SK-N-SH (cell line): Measurements from ENCODE around the gene KRT20. TPM values are rescaled to one million over a fixed set of nuclear protein-coding genes. Genes with fewer than 3 reads are reported as not detected.

Experiments
- CTCF ChIA-PET: fragments of 300-600, 350-600 bp; formaldehyde crosslinking; extraction: SDS; loops from one replicate; lab custom pipeline; 2021; lab: Yijun Ruan, JAX
- POLR2A ChIA-PET: fragments of 350-600 bp; sonication (Branson Sonifier 250); formaldehyde crosslinking; extraction: SDS; loops from one replicate; lab custom pipeline; 2020; ENCODE audit warnings: antibody characterized with exemption, inconsistent platforms; lab: Yijun Ruan, JAX
- DNase-seq: peaks from one replicate; pipeline ENCODE4 v3.0.0; 2012
- H2AFZ ChIP-seq: fragments of 200-600 bp; sonication (generic); 2 replicates; pipeline ENCODE4 v1.8.1; 2016; ENCODE audit warnings: antibody characterized with exemption, mild to moderate bottlenecking, low read depth
- H3F3A ChIP-seq: fragments of 200-600 bp; sonication (generic); replicated peaks from 2 replicates; pipeline ENCODE3; 2016; ENCODE audit warnings: antibody characterized with exemption, mild to moderate bottlenecking; ENCODE audit not compliant: insufficient read depth
- H3K27ac ChIP-seq, 2 experiments: fragments of 200-500 bp in 1 of 2; fragments of 200-600 bp in 1 of 2; sonication (Bioruptor generic) in 1 of 2; sonication (generic), shearing (Covaris generic) in 1 of 2; 2 replicates each; pipeline versions ENCODE4 v1.5.1 to v1.6.1; 2014 to 2016; ENCODE audit warnings: low read depth in 2 of 2, inconsistent platforms in 1 of 2, low read length in 1 of 2, mild to moderate bottlenecking in 1 of 2, mixed read lengths in 1 of 2
- H3K27me3 ChIP-seq: fragments of 200-600 bp; sonication (generic), shearing (Covaris generic); 2 replicates; pipeline ENCODE4 v1.6.1; 2016; ENCODE audit warnings: mixed run types; ENCODE audit not compliant: insufficient read depth
- H3K36me3 ChIP-seq, 2 experiments: fragments of 200-500 bp in 1 of 2; fragments of 200-600 bp in 1 of 2; sonication (Bioruptor generic) in 1 of 2; sonication (generic) in 1 of 2; replicated peaks in 1 of 2; 2 replicates each; pipeline versions ENCODE3 to v1.5.1; 2014 to 2016; ENCODE audit warnings: low read length in 1 of 2, mild to moderate bottlenecking in 1 of 2; ENCODE audit not compliant: insufficient read depth in 2 of 2, control insufficient read depth in 1 of 2
- H3K4me1 ChIP-seq, 2 experiments: fragments of 200-500 bp in 1 of 2; fragments of 200-600 bp in 1 of 2; sonication (Bioruptor generic) in 1 of 2; sonication (generic), shearing (Covaris generic) in 1 of 2; 2 replicates each; pipeline versions ENCODE4 v1.5.1 to v1.6.1; 2014 to 2016; ENCODE audit warnings: low read depth in 1 of 2, low read length in 1 of 2, mixed run types in 1 of 2; ENCODE audit not compliant: insufficient read depth in 2 of 2, control insufficient read depth in 1 of 2
- H3K4me2 ChIP-seq: fragments of 200-600 bp; sonication (generic), shearing (Covaris generic); 2 replicates; pipeline ENCODE4 v1.6.1; 2017; ENCODE audit warnings: mixed run types
- H3K4me3 ChIP-seq, 2 experiments: fragments of 200-500 bp in 1 of 2; fragments of 200-600 bp in 1 of 2; sonication (Bioruptor generic) in 1 of 2; sonication (generic), shearing (Covaris generic) in 1 of 2; 2 replicates each; pipeline versions ENCODE4 v1.5.1 to v1.8.1; 2014 to 2016; ENCODE audit warnings: low read depth in 2 of 2, inconsistent platforms in 1 of 2, low read length in 1 of 2, mild to moderate bottlenecking in 1 of 2, mixed read lengths in 1 of 2, moderate library complexity in 1 of 2
- H3K79me2 ChIP-seq: fragments of 200-600 bp; sonication (generic); 2 replicates; pipeline ENCODE4 v1.8.1; 2017; ENCODE audit warnings: mild to moderate bottlenecking; ENCODE audit not compliant: insufficient read depth
- H3K9ac ChIP-seq: fragments of 200-600 bp; sonication (generic); 2 replicates; pipeline ENCODE4 v1.6.1; 2017; ENCODE audit warnings: mixed run types
- H3K9me2 ChIP-seq: fragments of 200-600 bp; sonication (generic); 2 replicates; pipeline ENCODE4 v1.6.1; 2017; ENCODE audit warnings: mixed run types
- H3K9me3 ChIP-seq: fragments of 200-600 bp; sonication (generic); 2 replicates; pipeline ENCODE4 v1.6.1; 2017; ENCODE audit warnings: mixed run types, mild to moderate bottlenecking, moderate library complexity
- H4K20me1 ChIP-seq: fragments of 200-600 bp; sonication (generic); 2 replicates; pipeline ENCODE4 v1.6.1; 2017; ENCODE audit warnings: mild to moderate bottlenecking, mixed run types; ENCODE audit not compliant: insufficient read depth
- CHD2 ChIP-seq: fragments of 150-350 bp; IDR thresholded peaks from 2 replicates; pipeline ENCODE4 v1.6.1; 2018; ENCODE audit warnings: low read length; ENCODE audit not compliant: partially characterized antibody
- EP300 ChIP-seq, 2 experiments: IDR thresholded peaks; 2 replicates each; pipeline versions ENCODE4 v1.4.0 to v1.6.1; 2012; ENCODE audit warnings: borderline replicate concordance in 1 of 2, low read depth in 1 of 2, low read length in 1 of 2
- FOXM1 ChIP-seq: IDR thresholded peaks from 2 replicates; pipeline ENCODE4 v1.4.0; 2012; ENCODE audit warnings: low read depth, mild to moderate bottlenecking
- GABPA ChIP-seq: IDR thresholded peaks from 2 replicates; pipeline ENCODE4 v1.4.0; 2012; ENCODE audit warnings: low read depth, mild to moderate bottlenecking
- GATA2 ChIP-seq: sonication (generic); formaldehyde crosslinking; IDR thresholded peaks from 2 replicates; pipeline ENCODE4 v1.5.0; 2020; ENCODE audit warnings: mild to moderate bottlenecking, missing genetic modification reagents
- JUND ChIP-seq: IDR thresholded peaks from 2 replicates; pipeline ENCODE4 v1.4.0; 2012
- MEF2A ChIP-seq: IDR thresholded peaks from 2 replicates; pipeline ENCODE4 v1.4.0; 2012; ENCODE audit warnings: low read depth, borderline replicate concordance
- MXI1 ChIP-seq: IDR thresholded peaks from 2 replicates; pipeline ENCODE4 v1.6.1; 2012; ENCODE audit warnings: mild to moderate bottlenecking, low read depth, low read length, improper control_type of control experiment
- NFIC ChIP-seq: IDR thresholded peaks from 2 replicates; pipeline ENCODE4 v1.4.0; 2012; ENCODE audit warnings: borderline replicate concordance
- NRF1 ChIP-seq: IDR thresholded peaks from 2 replicates; pipeline ENCODE4 v1.6.1; 2012; ENCODE audit warnings: low read depth, mild to moderate bottlenecking, low read length
- POLR2AphosphoS5 ChIP-seq: IDR thresholded peaks from 2 replicates; pipeline ENCODE4 v1.6.1; 2012; ENCODE audit warnings: low read depth, low read length
- RCOR1 ChIP-seq: fragments of 150-350 bp; IDR thresholded peaks from 2 replicates; pipeline ENCODE4 v1.6.1; 2017; ENCODE audit warnings: antibody characterized with exemption, low read length
- RFX5 ChIP-seq: IDR thresholded peaks from 2 replicates; pipeline ENCODE4 v1.6.1; 2012; ENCODE audit warnings: mild to moderate bottlenecking, improper control_type of control experiment, low read length
- SIN3A ChIP-seq: IDR thresholded peaks from 2 replicates; pipeline ENCODE4 v1.6.1; 2012; ENCODE audit warnings: low read depth, mild to moderate bottlenecking, low read length, moderate library complexity, borderline replicate concordance
- TAF1 ChIP-seq: IDR thresholded peaks from 2 replicates; pipeline ENCODE4 v1.6.1; 2012; ENCODE audit warnings: low read depth, mild to moderate bottlenecking, low read length, moderate library complexity, borderline replicate concordance
- TCF12 ChIP-seq: IDR thresholded peaks from 2 replicates; pipeline ENCODE4 v1.4.0; 2012
- TEAD4 ChIP-seq: IDR thresholded peaks from 2 replicates; pipeline ENCODE4 v1.4.0; 2012; ENCODE audit warnings: mild to moderate bottlenecking, borderline replicate concordance; ENCODE audit not compliant: insufficient read depth
- YY1 ChIP-seq: IDR thresholded peaks from 2 replicates; pipeline ENCODE4 v1.4.0; 2012; ENCODE audit warnings: low read depth, mild to moderate bottlenecking
- WGBS: methylation state at CpG from one replicate; pipeline ENCODE4 v1.1.6; 2017; ENCODE audit warnings: low lambda C conversion rate; 5-methylcytosine and 5-hydroxymethylcytosine counted together
- polyA plus RNA-seq, 3 experiments: library from polyadenylated mRNA; depleted of rRNA; stranded (reverse); fragments of >200 nt; gene quantifications; 2 replicates each; pipeline ENCODE4 v1.2.3, GENCODE V29; 2012
- TF ChIP-seq, protein P1 (sequence below): IDR thresholded peaks from 2 replicates; pipeline ENCODE4 v1.4.0; 2012; ENCODE audit warnings: low read depth
- TF ChIP-seq, protein P2 (sequence below): fragments of 150-350 bp; IDR thresholded peaks from 2 replicates; pipeline ENCODE4 v1.6.1; 2017; ENCODE audit warnings: antibody characterized with exemption, low read length, low read depth, borderline replicate concordance
- TF ChIP-seq, protein P3 (sequence below): IDR thresholded peaks from 2 replicates; pipeline ENCODE4; 2012

KRT20 gene
- polyA plus RNA-seq, 1 of the 3 experiments (the other 2 are of a cell fraction) = not detected

DNA sequence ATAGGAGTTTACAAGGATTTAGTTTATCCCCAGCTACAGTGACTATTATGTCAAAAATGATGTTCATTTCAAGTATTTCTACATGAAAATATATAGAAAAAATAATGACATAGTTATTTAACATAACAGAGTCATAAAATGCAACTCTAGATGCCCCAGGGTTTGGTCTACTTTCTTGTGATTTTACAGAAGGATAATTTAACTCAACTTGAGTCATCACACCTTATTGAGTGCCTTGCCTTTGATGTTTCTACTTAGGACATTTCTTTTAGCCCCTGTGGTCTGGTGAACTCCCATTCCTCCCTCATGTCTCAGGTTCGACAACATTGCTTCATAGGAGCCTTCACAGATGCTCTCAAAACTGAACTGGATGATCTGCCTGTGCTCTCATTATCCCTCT is 2.0 kb downstream of the KRT20 start:
- H3F3A ChIP-seq = no peaks in the 10 kb centered on the region
- no peaks in the 10 kb centered on the region for H3K9me3 ChIP-seq
- CTCF ChIA-PET = interaction anchor here (1.0 to 1.2 kb wide), 2 partner anchors 12 to 80 kb away, joined by 3 read pairs; no protein-coding TSS in a partner anchor
- H3K4me2 ChIP-seq = no peak overlapping the region
- H3K4me3 ChIP-seq = no peak overlapping the region
- no peaks in the 10 kb centered on the region for H3K36me3 ChIP-seq
- 12% methylated on average over 1 of the region's 1 CpG for WGBS
- H4K20me1 ChIP-seq = no peaks in the 10 kb centered on the region
- H3K27me3 ChIP-seq = peaks cover 68% of the 10 kb centered on the region
- H2AFZ ChIP-seq = no peak overlapping the region
- no peaks in the 10 kb centered on the region for H3K79me2 ChIP-seq
- no peak for DNase-seq
- H3K9ac ChIP-seq = no peak overlapping the region
- POLR2A ChIA-PET = no interaction called here
- H3K27ac ChIP-seq = no peak overlapping the region
- TF ChIP-seq NFIC (no peak), EP300 (IDR thresholded peaks at IDR 0.05; ENCODE audit: borderline replicate concordance in 1 of 2, low read depth in 1 of 2, low read length in 1 of 2) (no peak), POLR2AphosphoS5 (no peak), CHD2 (no peak), TAF1 (no peak), TEAD4 (no peak), RFX5 (no peak), NRF1 (no peak), GATA2 (CRISPR knock-in tag) (no peak), SIN3A (no peak), MEF2A (no peak)
- TF ChIP-seq, protein P1, sequence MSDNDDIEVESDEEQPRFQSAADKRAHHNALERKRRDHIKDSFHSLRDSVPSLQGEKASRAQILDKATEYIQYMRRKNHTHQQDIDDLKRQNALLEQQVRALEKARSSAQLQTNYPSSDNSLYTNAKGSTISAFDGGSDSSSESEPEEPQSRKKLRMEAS = no peak
- TF ChIP-seq, protein P2, sequence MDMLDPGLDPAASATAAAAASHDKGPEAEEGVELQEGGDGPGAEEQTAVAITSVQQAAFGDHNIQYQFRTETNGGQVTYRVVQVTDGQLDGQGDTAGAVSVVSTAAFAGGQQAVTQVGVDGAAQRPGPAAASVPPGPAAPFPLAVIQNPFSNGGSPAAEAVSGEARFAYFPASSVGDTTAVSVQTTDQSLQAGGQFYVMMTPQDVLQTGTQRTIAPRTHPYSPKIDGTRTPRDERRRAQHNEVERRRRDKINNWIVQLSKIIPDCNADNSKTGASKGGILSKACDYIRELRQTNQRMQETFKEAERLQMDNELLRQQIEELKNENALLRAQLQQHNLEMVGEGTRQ = no peak
- H3K9me2 ChIP-seq = no peaks in the 10 kb centered on the region
- no peaks in the 10 kb centered on the region for H3K4me1 ChIP-seq

DNA sequence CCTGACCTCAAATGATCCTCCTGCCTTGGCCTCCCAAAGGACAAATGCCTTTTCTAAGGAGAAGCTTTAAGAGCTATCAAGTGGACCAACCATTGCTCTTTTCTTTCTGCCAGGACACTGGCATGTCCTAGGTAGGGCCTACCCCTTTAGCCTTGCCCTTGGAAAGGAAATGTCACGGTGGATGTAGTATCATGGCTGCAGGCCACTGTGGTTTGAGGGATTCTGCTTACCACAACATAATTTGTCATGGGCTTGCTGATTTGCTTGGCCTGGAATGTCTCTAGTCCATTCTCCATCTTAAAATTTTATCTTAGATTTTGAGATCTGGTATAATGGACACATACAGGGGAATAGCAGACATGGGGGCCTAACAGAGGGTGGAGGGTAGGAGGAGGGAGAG is 6.0 kb downstream of the KRT20 start:
- no peak overlapping the region for H2AFZ ChIP-seq
- ChIA-PET CTCF (interaction anchor here (1.0 kb wide), 1 partner anchor 29 kb away, joined by 3 read pairs; no protein-coding TSS in a partner anchor), POLR2A (no interaction called here)
- H4K20me1 ChIP-seq = no peaks in the 10 kb centered on the region
- no peaks in the 10 kb centered on the region for H3K79me2 ChIP-seq
- H3K4me3 ChIP-seq = no peak overlapping the region
- no peak overlapping the region for H3K4me2 ChIP-seq
- no peak overlapping the region for H3K9ac ChIP-seq
- no peaks in the 10 kb centered on the region for H3K9me2 ChIP-seq
- H3K36me3 ChIP-seq = no peaks in the 10 kb centered on the region
- no peak for TF ChIP-seq GABPA
- no peak for TF ChIP-seq FOXM1
- no peak for TF ChIP-seq MXI1
- no peak for TF ChIP-seq YY1
- TF ChIP-seq TCF12 = no peak
- no peak for TF ChIP-seq TEAD4
- no peak for TF ChIP-seq JUND
- TF ChIP-seq RCOR1 = no peak
- no peak for TF ChIP-seq CHD2
- TF ChIP-seq, protein P3, sequence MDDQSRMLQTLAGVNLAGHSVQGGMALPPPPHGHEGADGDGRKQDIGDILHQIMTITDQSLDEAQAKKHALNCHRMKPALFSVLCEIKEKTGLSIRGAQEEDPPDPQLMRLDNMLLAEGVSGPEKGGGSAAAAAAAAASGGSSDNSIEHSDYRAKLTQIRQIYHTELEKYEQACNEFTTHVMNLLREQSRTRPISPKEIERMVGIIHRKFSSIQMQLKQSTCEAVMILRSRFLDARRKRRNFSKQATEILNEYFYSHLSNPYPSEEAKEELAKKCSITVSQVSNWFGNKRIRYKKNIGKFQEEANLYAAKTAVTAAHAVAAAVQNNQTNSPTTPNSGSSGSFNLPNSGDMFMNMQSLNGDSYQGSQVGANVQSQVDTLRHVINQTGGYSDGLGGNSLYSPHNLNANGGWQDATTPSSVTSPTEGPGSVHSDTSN = no peak
- no peak overlapping the region for H3K27ac ChIP-seq
- peaks cover 34% of the 10 kb centered on the region; the same call in 1 of the 2 replicates for H3K27me3 ChIP-seq
- no peaks in the 10 kb centered on the region for H3F3A ChIP-seq
- H3K9me3 ChIP-seq = no peaks in the 10 kb centered on the region; the same call in 1 of the 2 replicates
- DNase-seq = no peak
- H3K4me1 ChIP-seq = no peaks in the 10 kb centered on the region
- WGBS = 0% methylated on average over 1 of the region's 1 CpG
